Keratinocyte (primary cell): ENCODE data around the gene SUSD5. TPM values are rescaled to one million over a fixed set of nuclear protein-coding genes. Genes with fewer than 3 reads are reported as not detected.

Source experiments
- DNase-seq: peaks from one replicate; pipeline ENCODE4 v3.0.0-alpha.2; 2011; ENCODE audit warnings: low read depth, missing footprints, low spot score
- FAIRE-seq: peaks from 2 replicates; lab custom pipeline; 2011; peaks lifted over from hg19 to GRCh38; lab: Jason Lieb, UNC
- H2AFZ ChIP-seq: 2 replicates; pipeline ENCODE4 v1.6.0; 2012; ENCODE audit warnings: low read length, control low read depth, inconsistent platforms; ENCODE audit not compliant: control insufficient read depth
- H3K27ac ChIP-seq: 2 replicates; pipeline ENCODE4 v1.5.1; 2011; ENCODE audit warnings: low read length; ENCODE audit not compliant: control insufficient read depth, insufficient read depth
- H3K27me3 ChIP-seq: 3 replicates; pipeline ENCODE4 v1.6.0; 2011; ENCODE audit warnings: low read length; ENCODE audit not compliant: control insufficient read depth, insufficient read depth; ENCODE audit errors: extremely low read depth
- H3K36me3 ChIP-seq, 2 experiments: 2 replicates in 1 of 2; 3 replicates in 1 of 2; pipeline ENCODE4 v1.5.1; 2011; ENCODE audit warnings: low read length in 2 of 2, mild to moderate bottlenecking in 1 of 2; ENCODE audit not compliant: control insufficient read depth in 2 of 2, insufficient read depth in 2 of 2; ENCODE audit errors: extremely low read depth in 1 of 2
- H3K4me1 ChIP-seq: 3 replicates; pipeline ENCODE4 v1.5.1; 2011; ENCODE audit warnings: low read length; ENCODE audit not compliant: control insufficient read depth, insufficient read depth; ENCODE audit errors: extremely low read depth
- H3K4me2 ChIP-seq: 3 replicates; pipeline ENCODE4 v1.6.0; 2011; ENCODE audit warnings: low read depth, low read length; ENCODE audit not compliant: control insufficient read depth, insufficient read depth; ENCODE audit errors: extremely low read depth
- H3K4me3 ChIP-seq, 3 experiments: fragments of 200-600 bp in 1 of 3; sonication (generic) in 1 of 3; 2 replicates in 2 of 3; 3 replicates in 1 of 3; pipeline ENCODE4 v1.5.1; 2011 to 2016; ENCODE audit warnings: low read length in 3 of 3, mild to moderate bottlenecking in 3 of 3, control low read depth in 2 of 3, inconsistent platforms in 1 of 3, low read depth in 1 of 3, mixed read lengths in 1 of 3, mixed run types in 1 of 3, moderate library complexity in 1 of 3; ENCODE audit not compliant: control insufficient read depth in 2 of 3, insufficient read depth in 2 of 3; ENCODE audit errors: extremely low read depth in 1 of 3
- H3K79me2 ChIP-seq: 2 replicates; pipeline ENCODE4 v1.6.0; 2012; ENCODE audit warnings: low read length; ENCODE audit not compliant: control insufficient read depth, insufficient read depth
- H3K9ac ChIP-seq: 3 replicates; pipeline ENCODE4 v1.6.0; 2011; ENCODE audit warnings: low read length; ENCODE audit not compliant: control insufficient read depth, insufficient read depth; ENCODE audit errors: extremely low read depth
- H3K9me1 ChIP-seq: 3 replicates; pipeline ENCODE4 v1.6.0; 2011; ENCODE audit warnings: low read length; ENCODE audit not compliant: control insufficient read depth, insufficient read depth; ENCODE audit errors: extremely low read depth
- H3K9me3 ChIP-seq: 2 replicates; pipeline ENCODE4 v1.5.1; 2012; ENCODE audit warnings: low read depth, low read length; ENCODE audit not compliant: control insufficient read depth
- H4K20me1 ChIP-seq: 3 replicates; pipeline ENCODE4 v1.6.0; 2011; ENCODE audit warnings: low read length; ENCODE audit not compliant: control insufficient read depth, insufficient read depth; ENCODE audit errors: extremely low read depth
- EZH2 ChIP-seq: IDR thresholded peaks from one replicate; pipeline ENCODE4 v1.6.1; 2012; ENCODE audit warnings: inconsistent platforms, mild to moderate bottlenecking, low read length, moderate library complexity
- dilution Hi-C: fragments of 300-500 bp; cut with MboI; formaldehyde crosslinking; loops from one replicate; pipeline ENCODE4 v1.7.0; 2020; ENCODE audit warnings: low sequenced_read_pairs; ENCODE audit not compliant: extremely low pct_ligation_motif_present
- polyA plus RNA-seq, 5 experiments: library from polyadenylated mRNA; depleted of rRNA in 3 of 5; stranded (reverse) in 3 of 5; stranded (forward) in 1 of 5; unstranded in 1 of 5; fragments of >200 nt; gene quantifications; 1 replicate in 1 of 5; 2 replicates in 3 of 5; 3 replicates in 1 of 5; pipeline versions ENCODE4 v1.2.1 to v1.2.3, GENCODE V29; 2011 to 2012; ENCODE audit warnings: missing spikeins in 2 of 5, low read depth in 1 of 5, low replicate concordance in 1 of 5
- TF ChIP-seq, protein P1 (sequence below), 3 experiments: IDR thresholded peaks in 1 of 3; conservative IDR thresholded peaks in 1 of 3; optimal IDR thresholded peaks in 1 of 3; 2 replicates in 2 of 3; 3 replicates in 1 of 3; pipeline versions ENCODE3 to v1.5.1; 2011; ENCODE audit warnings: low read length in 3 of 3, mild to moderate bottlenecking in 3 of 3, moderate library complexity in 2 of 3, control low read depth in 1 of 3, inconsistent platforms in 1 of 3; ENCODE audit not compliant: insufficient read depth in 2 of 3; ENCODE audit errors: extremely low read depth in 1 of 3

Gene SUSD5
- polyA plus RNA-seq, 1 donor (not counting 4 experiments of a cell fraction or from before 2014, with no cell fraction given) = 0.05 TPM

GRCh38 chr3:33215739-33216138 is 2.9 kb downstream of the SUSD5 start:
- FAIRE-seq (no peak), DNase-seq (no peak)
- Histone ChIP-seq H3K36me3 (no peaks in the 10 kb centered on the region), H3K4me2 (no peak overlapping the region), H3K27me3 (peaks cover 44% of the 10 kb centered on the region), H3K79me2 (no peaks in the 10 kb centered on the region), H3K4me3 (no peak overlapping the region), H2AFZ (no peak overlapping the region), H3K4me1 (no peaks in the 10 kb centered on the region), H3K9ac (no peak overlapping the region), H3K9me3 (no peaks in the 10 kb centered on the region), H3K9me1 (no peaks in the 10 kb centered on the region), H3K27ac (no peak overlapping the region), H4K20me1 (no peaks in the 10 kb centered on the region)
- dilution Hi-C loops = no loop called here
- TF ChIP-seq, protein P1, sequence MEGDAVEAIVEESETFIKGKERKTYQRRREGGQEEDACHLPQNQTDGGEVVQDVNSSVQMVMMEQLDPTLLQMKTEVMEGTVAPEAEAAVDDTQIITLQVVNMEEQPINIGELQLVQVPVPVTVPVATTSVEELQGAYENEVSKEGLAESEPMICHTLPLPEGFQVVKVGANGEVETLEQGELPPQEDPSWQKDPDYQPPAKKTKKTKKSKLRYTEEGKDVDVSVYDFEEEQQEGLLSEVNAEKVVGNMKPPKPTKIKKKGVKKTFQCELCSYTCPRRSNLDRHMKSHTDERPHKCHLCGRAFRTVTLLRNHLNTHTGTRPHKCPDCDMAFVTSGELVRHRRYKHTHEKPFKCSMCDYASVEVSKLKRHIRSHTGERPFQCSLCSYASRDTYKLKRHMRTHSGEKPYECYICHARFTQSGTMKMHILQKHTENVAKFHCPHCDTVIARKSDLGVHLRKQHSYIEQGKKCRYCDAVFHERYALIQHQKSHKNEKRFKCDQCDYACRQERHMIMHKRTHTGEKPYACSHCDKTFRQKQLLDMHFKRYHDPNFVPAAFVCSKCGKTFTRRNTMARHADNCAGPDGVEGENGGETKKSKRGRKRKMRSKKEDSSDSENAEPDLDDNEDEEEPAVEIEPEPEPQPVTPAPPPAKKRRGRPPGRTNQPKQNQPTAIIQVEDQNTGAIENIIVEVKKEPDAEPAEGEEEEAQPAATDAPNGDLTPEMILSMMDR (optimal IDR thresholded peaks at IDR 0.05 in 1 of 3, IDR thresholded peaks at IDR 0.05 in 1 of 3, conservative IDR thresholded peaks at IDR 0.05 in 1 of 3; ENCODE audit: extremely low read depth in 1 of 3, insufficient read depth in 2 of 3, low read length in 3 of 3) = no peak
- no peak for TF ChIP-seq EZH2

DNA sequence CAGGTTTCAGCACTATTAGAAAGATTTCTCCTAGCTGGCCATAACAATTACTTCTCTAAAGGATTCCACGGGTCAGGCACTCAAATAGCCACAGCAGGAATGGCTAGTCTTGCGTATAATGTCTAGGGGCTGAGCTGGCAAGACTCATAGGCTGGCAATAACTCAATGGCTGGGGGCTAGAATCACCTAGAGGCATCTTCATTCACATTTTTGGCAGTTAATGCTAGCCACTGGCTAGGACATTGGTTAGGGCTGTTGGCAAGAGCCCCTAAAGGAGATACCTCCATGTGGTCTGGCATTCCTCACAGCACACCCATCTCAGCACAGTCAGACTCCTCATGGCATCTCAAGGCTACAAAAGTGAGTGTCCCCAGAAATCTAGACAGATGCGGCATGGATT is 6.2 kb downstream of the SUSD5 start:
- Histone ChIP-seq H3K79me2 (no peaks in the 10 kb centered on the region), H3K4me2 (no peak overlapping the region), H3K9me1 (no peaks in the 10 kb centered on the region), H3K4me1 (no peaks in the 10 kb centered on the region), H3K27me3 (peaks cover 20% of the 10 kb centered on the region), H3K4me3 (no peak overlapping the region), H3K27ac (no peak overlapping the region), H3K9me3 (no peaks in the 10 kb centered on the region), H3K36me3 (no peaks in the 10 kb centered on the region), H3K9ac (no peak overlapping the region), H4K20me1 (no peaks in the 10 kb centered on the region), H2AFZ (no peak overlapping the region)
- no peak for DNase-seq
- TF ChIP-seq, protein P1 (optimal IDR thresholded peaks at IDR 0.05 in 1 of 3, IDR thresholded peaks at IDR 0.05 in 1 of 3, conservative IDR thresholded peaks at IDR 0.05 in 1 of 3; ENCODE audit: extremely low read depth in 1 of 3, insufficient read depth in 2 of 3, low read length in 3 of 3) = no peak
- no peak for TF ChIP-seq EZH2
- FAIRE-seq = no peak
- dilution Hi-C loops = no loop called here
